K562 (cell line): ENCODE results near the gene CNKSR3. TPM values are rescaled to one million over a fixed set of nuclear protein-coding genes. Genes with fewer than 3 reads are reported as not detected.

Experiments
- ARID1B ChIP-seq: fragments of 450-650 bp; IDR thresholded peaks from 2 replicates; pipeline ENCODE4 v1.6.1; 2016; ENCODE audit warnings: antibody characterized with exemption, mild to moderate bottlenecking, inconsistent platforms
- CTCF ChIP-seq, 3 experiments: IDR thresholded peaks in 2 of 3; conservative IDR thresholded peaks in 1 of 3; 2 replicates each; pipeline ENCODE4 v1.5.1; 2011 to 2012; ENCODE audit warnings: low read length in 3 of 3, mild to moderate bottlenecking in 3 of 3, control low read depth in 2 of 3, improper control_type of control experiment in 1 of 3, inconsistent platforms in 1 of 3, low read depth in 1 of 3, mixed read lengths in 1 of 3, moderate library complexity in 1 of 3; ENCODE audit not compliant: insufficient read depth in 2 of 3
- E2F8 ChIP-seq: fragments of 450-650 bp; IDR thresholded peaks from 2 replicates; pipeline ENCODE4 v1.7.1; 2018; ENCODE audit warnings: mild to moderate bottlenecking, low read depth; ENCODE audit not compliant: partially characterized antibody
- EZH2 ChIP-seq: IDR thresholded peaks from 2 replicates; pipeline ENCODE4 v1.6.1; 2012; ENCODE audit warnings: low read depth, mild to moderate bottlenecking, inconsistent platforms, low read length, borderline replicate concordance
- KAT2B ChIP-seq: IDR thresholded peaks from one replicate; pipeline ENCODE4 v1.6.1; 2012; ENCODE audit warnings: low read depth, mild to moderate bottlenecking, control low read depth, inconsistent platforms, low read length, moderate library complexity
- KAT7 ChIP-seq: sonication (generic); formaldehyde crosslinking; IDR thresholded peaks from 2 replicates; pipeline ENCODE4 v1.8.0; 2022; ENCODE audit warnings: missing genetic modification reagents, mild to moderate bottlenecking, borderline replicate concordance
- MEIS2 ChIP-seq: fragments of 450-650 bp; IDR thresholded peaks from 2 replicates; pipeline ENCODE4 v1.6.1; 2014; ENCODE audit warnings: mild to moderate bottlenecking; ENCODE audit not compliant: partially characterized antibody
- MTA3 ChIP-seq: fragments of 450-650 bp; formaldehyde crosslinking; IDR thresholded peaks from 2 replicates; pipeline ENCODE4 v1.6.1; 2017; ENCODE audit warnings: mild to moderate bottlenecking, borderline replicate concordance
- MYBL2 ChIP-seq, 2 experiments: fragments of 450-650 bp in 1 of 2; sonication (generic) in 1 of 2; formaldehyde crosslinking in 1 of 2; IDR thresholded peaks; 2 replicates each; pipeline versions ENCODE4 v1.6.1 to v1.8.1; 2017 to 2022; ENCODE audit warnings: borderline replicate concordance in 1 of 2, inconsistent platforms in 1 of 2, low read depth in 1 of 2, mild to moderate bottlenecking in 1 of 2, missing genetic modification reagents in 1 of 2, moderate library complexity in 1 of 2
- RAD21 ChIP-seq, 2 experiments: fragments of 250-450 bp in 1 of 2; fragments of 450-650 bp in 1 of 2; sonication (Bioruptor Pico) in 1 of 2; formaldehyde crosslinking in 1 of 2; IDR thresholded peaks in 1 of 2; conservative IDR thresholded peaks in 1 of 2; 2 replicates each; pipeline versions ENCODE4 v1.4.0 to v1.8.0; 2020 to 2022; ENCODE audit warnings: mild to moderate bottlenecking in 2 of 2, moderate library complexity in 1 of 2
- WHSC1 ChIP-seq: IDR thresholded peaks from one replicate; pipeline ENCODE4 v1.6.1; 2012; ENCODE audit warnings: low read length, control low read depth, inconsistent platforms
- ZNF232 ChIP-seq: sonication (generic); formaldehyde crosslinking; IDR thresholded peaks from 2 replicates; pipeline ENCODE4 v1.8.0; 2022; ENCODE audit warnings: mild to moderate bottlenecking, missing genetic modification reagents
- ZNF717 ChIP-seq: fragments of 250-450 bp; sonication (Bioruptor Pico); IDR thresholded peaks from 2 replicates; pipeline ENCODE4 v1.5.0; 2021
- ZNF740 ChIP-seq, 3 experiments: fragments of 200-800 bp in 1 of 3; sonication (Bioruptor generic) in 1 of 3; sonication (generic) in 1 of 3; formaldehyde crosslinking in 1 of 3; IDR thresholded peaks; 2 replicates each; pipeline versions ENCODE4 v1.6.1 to v1.8.0; 2016 to 2022; ENCODE audit warnings: mild to moderate bottlenecking in 2 of 3, missing compliant biosample characterization in 2 of 3, missing genetic modification characterization in 2 of 3, missing genetic modification reagents in 1 of 3
- polyA plus RNA-seq, 8 experiments: library from polyadenylated mRNA; depleted of rRNA in 4 of 8; stranded (reverse) in 5 of 8; unstranded in 3 of 8; fragments of >200 nt; fragmentation: Nextera tagmentation in 2 of 8; fragmentation: Illumina TruSeq in 1 of 8; extraction: Ambion mirVana in 2 of 8; extraction: Trizol in 1 of 8; gene quantifications; 2 replicates each; pipeline versions ENCODE4 v1.2.1 to v1.2.3, GENCODE V29; 2011 to 2014; ENCODE audit warnings: inconsistent platforms in 1 of 8, missing spikeins in 1 of 8
- total RNA-seq, 7 experiments: library from RNA; depleted of rRNA in 6 of 7; stranded (reverse); fragments of >200 nt in 6 of 7; fragmentation: Illumina TruSeq in 2 of 7; extraction: Trizol in 2 of 7; gene quantifications; 2 replicates each; pipeline versions ENCODE4 v1.2.1 to v1.2.3, GENCODE V29; 2011 to 2021; ENCODE audit warnings: low replicate concordance in 1 of 7

The CNKSR3 gene
- total and polyA plus RNA-seq, 9 of the 15 experiments (the other 6 are each of a cell fraction or from before 2014, with no cell fraction given) = 4.5 to 29.6 (median 9.5) TPM

GRCh38 chr6:154510144-154510905 is at the start of gene CNKSR3 (continued):
- TF ChIP-seq ZNF232 (CRISPR knock-in tag) (0 out of 2 replicates have a peak, but pooled peaks have one; percentile 59), WHSC1 (no peak), ZNF717 (no peak), MYBL2 (IDR thresholded peaks at IDR 0.05; ENCODE audit: low read depth) (no peak), MYBL2 (CRISPR knock-in tag; IDR thresholded peaks at IDR 0.05; ENCODE audit: borderline replicate concordance) (no peak), MEIS2 (peak; percentile 11), ARID1B (no peak), E2F8 (peak; percentile 30), CTCF (IDR thresholded peaks at IDR 0.05 in 2 of 3, conservative IDR thresholded peaks at IDR 0.05 in 1 of 3; ENCODE audit: insufficient read depth in 2 of 3, low read depth in 1 of 3, low read length in 3 of 3) (peak in 1 of 3 experiments; percentile 24; a peak in 1 of 6 replicates), KAT2B (no peak), RAD21 (CRISPR knock-in tag; conservative IDR thresholded peaks at IDR 0.05 in 1 of 2, IDR thresholded peaks at IDR 0.05 in 1 of 2) (no peak), EZH2 (no peak), KAT7 (peak; percentile 61), ZNF740 (CRISPR knock-in tag; IDR thresholded peaks at IDR 0.05) (peak; percentile 52; the same call in 1 of the 2 replicates), ZNF740 (tag; IDR thresholded peaks at IDR 0.05) (no peak), MTA3 (peak; percentile 80; the same call in 1 of the 2 replicates)
